Ishikawa (cell line): ENCODE measurements around the gene SLX9.

Source experiments
- CEBPB ChIP-seq: IDR thresholded peaks from 2 replicates; pipeline ENCODE4 v1.6.1; 2012
- CREB1 ChIP-seq: IDR thresholded peaks from 2 replicates; pipeline ENCODE4 v1.6.1; 2012; ENCODE audit warnings: low read depth
- EGR1 ChIP-seq: IDR thresholded peaks from 2 replicates; pipeline ENCODE4 v1.6.1; 2012
- EP300 ChIP-seq: IDR thresholded peaks from 2 replicates; pipeline ENCODE4 v1.6.1; 2012; ENCODE audit warnings: borderline replicate concordance
- FOXM1 ChIP-seq: IDR thresholded peaks from 2 replicates; pipeline ENCODE4 v1.6.1; 2012; ENCODE audit warnings: low read depth, borderline replicate concordance
- MAX ChIP-seq: IDR thresholded peaks from 2 replicates; pipeline ENCODE4 v1.6.1; 2012
- NFIC ChIP-seq: IDR thresholded peaks from 2 replicates; pipeline ENCODE4 v1.6.1; 2012
- RAD21 ChIP-seq: IDR thresholded peaks from 2 replicates; pipeline ENCODE4 v1.6.1; 2012; ENCODE audit warnings: low read depth
- REST ChIP-seq: IDR thresholded peaks from 2 replicates; pipeline ENCODE4 v1.6.1; 2012; ENCODE audit warnings: low read depth, mild to moderate bottlenecking
- TAF1 ChIP-seq: IDR thresholded peaks from 2 replicates; pipeline ENCODE4 v1.6.1; 2012; ENCODE audit warnings: low read depth, mild to moderate bottlenecking
- TCF12 ChIP-seq: IDR thresholded peaks from 2 replicates; pipeline ENCODE4 v1.6.1; 2012; ENCODE audit warnings: low read depth
- TEAD4 ChIP-seq: IDR thresholded peaks from 2 replicates; pipeline ENCODE4 v1.6.1; 2012
- USF1 ChIP-seq: IDR thresholded peaks from 2 replicates; pipeline ENCODE4 v1.6.1; 2012
- YY1 ChIP-seq: IDR thresholded peaks from 2 replicates; pipeline ENCODE4 v1.6.1; 2012; ENCODE audit warnings: low read depth
- ZBTB7A ChIP-seq: IDR thresholded peaks from 2 replicates; pipeline ENCODE4 v1.6.1; 2012; ENCODE audit warnings: low read depth

SLX9 gene

GRCh38 chr21:44957901-44958451, 18.1 kb downstream of the SLX9 start:
- TF ChIP-seq USF1 (no peak), NFIC (no peak), CEBPB (no peak), RAD21 (no peak), MAX (no peak), FOXM1 (no peak)

- TF ChIP-seq YY1 = no peak
- no peak for TF ChIP-seq NFIC
- no peak for TF ChIP-seq TCF12
- no peak for TF ChIP-seq FOXM1
- TF ChIP-seq USF1 = no peak
- no peak for TF ChIP-seq RAD21
- no peak for TF ChIP-seq MAX
- TF ChIP-seq REST = no peak
- TF ChIP-seq TAF1 = no peak
- TF ChIP-seq CREB1 = no peak
- no peak for TF ChIP-seq EP300
- TF ChIP-seq TEAD4 = no peak
- no peak for TF ChIP-seq EGR1
- no peak for TF ChIP-seq ZBTB7A
Measured at GRCh38 chr21:44958471-44959191, 18.8 kb downstream of the SLX9 start.

- TF ChIP-seq CREB1 (no peak), EGR1 (no peak), TAF1 (no peak), FOXM1 (no peak), NFIC (no peak)
Measured at GRCh38 chr21:44959376-44960091, 19.7 kb downstream of the SLX9 start.

GRCh38 chr21:44960141-44961092, 20.6 kb downstream of the SLX9 start:
- TF ChIP-seq YY1 = no peak
- TF ChIP-seq TEAD4 = no peak

GRCh38 chr21:44962403-44962966, 22.7 kb downstream of the SLX9 start:
- TF ChIP-seq CEBPB = no peak
- TF ChIP-seq RAD21 = no peak
- no peak for TF ChIP-seq FOXM1
- TF ChIP-seq USF1 = no peak
- TF ChIP-seq NFIC = no peak
- TF ChIP-seq REST = no peak
- TF ChIP-seq EGR1 = no peak
- no peak for TF ChIP-seq YY1
- no peak for TF ChIP-seq CREB1
- no peak for TF ChIP-seq TAF1
- no peak for TF ChIP-seq MAX
- TF ChIP-seq ZBTB7A = no peak
- TF ChIP-seq TEAD4 = no peak
- TF ChIP-seq EP300 = no peak
- TF ChIP-seq TCF12 = no peak
